Measurements from ENCODE around the gene ACTN1. TPM values are rescaled to one million over a fixed set of nuclear protein-coding genes. Genes with fewer than 3 reads are reported as not detected.

ACTN1 gene
- total and polyA plus RNA-seq, 10 of the 15 experiments (the other 5 are each of a cell fraction or from before 2014, with no cell fraction given), result 0.14 to 39.4 (median 2.6) TPM

GRCh38 chr14:68934066-68934465 is 45.0 kb downstream of the ACTN1 start (continued):
- no peak for TF ChIP-seq REST (IDR thresholded peaks at IDR 0.05; ENCODE audit: low read depth, low read length)

GRCh38 chr14:68932686-68933085 is 46.4 kb downstream of the ACTN1 start:
- Histone ChIP-seq H3K4me2 (ENCODE audit: control insufficient read depth, insufficient read depth) (no peak overlapping the region), H3K9me3 (replicated peaks; ENCODE audit: control insufficient read depth, insufficient read depth, low read length) (no peaks in the 10 kb centered on the region), H3K27me3 (replicated peaks in 1 of 2; ENCODE audit: control insufficient read depth in 2 of 2, insufficient read depth in 2 of 2, low read length in 1 of 2) (no peaks in the 10 kb centered on the region), H3K27ac (ENCODE audit: control insufficient read depth, insufficient read depth) (no peak overlapping the region), H3K9ac (ENCODE audit: control insufficient read depth, insufficient read depth, low read length) (no peak overlapping the region), H3K4me1 (ENCODE audit: control insufficient read depth, insufficient read depth, low read length) (no peaks in the 10 kb centered on the region), H3K4me3 (no peak overlapping the region), H3K79me2 (ENCODE audit: control insufficient read depth, insufficient read depth, low read length) (no peaks in the 10 kb centered on the region), H3K36me3 (ENCODE audit: control insufficient read depth in 2 of 2, insufficient read depth in 2 of 2, low read length in 1 of 2) (no peaks in the 10 kb centered on the region), H4K20me1 (ENCODE audit: control insufficient read depth, insufficient read depth) (no peaks in the 10 kb centered on the region), H2AFZ (ENCODE audit: control insufficient read depth, low read depth, low read length) (no peak overlapping the region)
- ATAC-seq (no peak), DNase-seq (ENCODE audit: low read depth, low spot score) (no peak), FAIRE-seq (no peak)
- ChIA-PET POLR2A (no interaction called here), RAD21 (ENCODE audit: unreplicated experiment) (no interaction called here), CTCF (interaction anchor here (0.8 kb wide), 1 partner anchor 10 kb away, joined by 6 read pairs; no protein-coding TSS in a partner anchor), SMC1A (ENCODE audit: uncharacterized antibody, unreplicated experiment) (no interaction called here)
- no TSS peak for BruUV-seq (replicated peaks)
- intact Hi-C loops (cut with micrococcal nuclease; ENCODE audit: unreplicated experiment), result no loop called here
- no peak for TF ChIP-seq PBX3 (IDR thresholded peaks at IDR 0.05; ENCODE audit: insufficient replicate concordance, low read depth, low read length)
- TF ChIP-seq NFXL1 (IDR thresholded peaks at IDR 0.05; ENCODE audit: borderline replicate concordance), result no peak
- TF ChIP-seq NFYB (IDR thresholded peaks at IDR 0.05; ENCODE audit: insufficient read depth, low read depth, low read length), result no peak
- TF ChIP-seq MEF2B (IDR thresholded peaks at IDR 0.05; ENCODE audit: partially characterized antibody, poor library complexity, severe bottlenecking), result no peak
- TF ChIP-seq TCF12 (IDR thresholded peaks at IDR 0.05; ENCODE audit: low read depth, low read length), result no peak
- TF ChIP-seq SREBF2 (IDR thresholded peaks at IDR 0.05; ENCODE audit: low read length), result no peak
- in situ Hi-C loops (cut with MboI), result no loop called here
- WGBS (ENCODE audit: insufficient coverage, insufficient replicate concordance, low lambda C conversion rate, missing lambda C conversion rate), result 89% methylated on average over 5 of the region's 5 CpGs

All from GM12878 (cell line).